ENCODE data around the gene CYBA. TPM values are rescaled to one million over a fixed set of nuclear protein-coding genes. Genes with fewer than 3 reads are reported as not detected.
A peak's percentile ranks its signal among the peaks of the same experiment; 100 is the strongest.

CYBA gene
- total and polyA plus RNA-seq, 2 of the 13 experiments (the other 11 are each of a cell fraction or from before 2014, with no cell fraction given) = 196 to 250 TPM

- TF ChIP-seq ZNF318 (CRISPR knock-in tag; IDR thresholded peaks at IDR 0.05) (no peak), RAD51 (IDR thresholded peaks at IDR 0.05; ENCODE audit: borderline replicate concordance) (no peak), ZNF225 (CRISPR knock-in tag; IDR thresholded peaks at IDR 0.05) (peak; percentile 68; the same call in 1 of the 2 replicates), ZSCAN9 (CRISPR knock-in tag; IDR thresholded peaks at IDR 0.05; ENCODE audit: borderline replicate concordance) (no peak), BCL6 (CRISPR knock-in tag; IDR thresholded peaks at IDR 0.05) (peak; percentile 36; the same call in 1 of the 2 replicates), ARID5B (CRISPR knock-in tag; IDR thresholded peaks at IDR 0.05) (peak; percentile 79), ZNF562 (CRISPR knock-in tag; IDR thresholded peaks at IDR 0.05; ENCODE audit: borderline replicate concordance) (no peak), MYNN (CRISPR knock-in tag; IDR thresholded peaks at IDR 0.05; ENCODE audit: low read depth) (no peak), ZBTB3 (CRISPR knock-in tag; IDR thresholded peaks at IDR 0.05; ENCODE audit: borderline replicate concordance, low read depth) (no peak), ZMYM2 (CRISPR knock-in tag; IDR thresholded peaks at IDR 0.05) (no peak), HNRNPUL1 (IDR thresholded peaks at IDR 0.05; ENCODE audit: low read depth, low read length) (no peak), NFIC (IDR thresholded peaks at IDR 0.05; ENCODE audit: low read length) (no peak)
- TF ChIP-seq, protein P1, sequence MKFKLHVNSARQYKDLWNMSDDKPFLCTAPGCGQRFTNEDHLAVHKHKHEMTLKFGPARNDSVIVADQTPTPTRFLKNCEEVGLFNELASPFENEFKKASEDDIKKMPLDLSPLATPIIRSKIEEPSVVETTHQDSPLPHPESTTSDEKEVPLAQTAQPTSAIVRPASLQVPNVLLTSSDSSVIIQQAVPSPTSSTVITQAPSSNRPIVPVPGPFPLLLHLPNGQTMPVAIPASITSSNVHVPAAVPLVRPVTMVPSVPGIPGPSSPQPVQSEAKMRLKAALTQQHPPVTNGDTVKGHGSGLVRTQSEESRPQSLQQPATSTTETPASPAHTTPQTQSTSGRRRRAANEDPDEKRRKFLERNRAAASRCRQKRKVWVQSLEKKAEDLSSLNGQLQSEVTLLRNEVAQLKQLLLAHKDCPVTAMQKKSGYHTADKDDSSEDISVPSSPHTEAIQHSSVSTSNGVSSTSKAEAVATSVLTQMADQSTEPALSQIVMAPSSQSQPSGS (CRISPR knock-in tag; IDR thresholded peaks at IDR 0.05) = peak; percentile 63; the same call in 1 of the 2 replicates
- TF ChIP-seq, protein P2, sequence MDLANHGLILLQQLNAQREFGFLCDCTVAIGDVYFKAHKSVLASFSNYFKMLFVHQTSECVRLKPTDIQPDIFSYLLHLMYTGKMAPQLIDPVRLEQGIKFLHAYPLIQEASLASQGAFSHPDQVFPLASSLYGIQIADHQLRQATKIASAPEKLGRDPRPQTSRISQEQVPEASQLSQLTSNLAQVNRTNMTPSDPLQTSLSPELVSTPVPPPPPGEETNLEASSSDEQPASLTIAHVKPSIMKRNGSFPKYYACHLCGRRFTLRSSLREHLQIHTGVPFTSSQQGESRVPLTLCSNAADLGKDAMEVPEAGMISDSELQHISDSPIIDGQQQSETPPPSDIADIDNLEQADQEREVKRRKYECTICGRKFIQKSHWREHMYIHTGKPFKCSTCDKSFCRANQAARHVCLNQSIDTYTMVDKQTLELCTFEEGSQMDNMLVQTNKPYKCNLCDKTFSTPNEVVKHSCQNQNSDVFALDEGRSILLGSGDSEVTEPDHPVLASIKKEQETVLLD (CRISPR knock-in tag; IDR thresholded peaks at IDR 0.05; ENCODE audit: low read depth) = no peak
These were observed 32.5 kb downstream of the CYBA start (continued) for GRCh38 chr16:88618182-88618955.
